Colonic mucosa (tissue), 4 donors: ENCODE results near the gene SHISAL1. TPM values are rescaled to one million over a fixed set of nuclear protein-coding genes. Genes with fewer than 3 reads are reported as not detected.

Experiments used
- DNase-seq: peaks from one replicate; pipeline ENCODE4 v3.0.0-alpha.2; 2020
- H3K27ac ChIP-seq: fragments of 200-600 bp; one replicate; pipeline ENCODE4 v1.8.0; 2021
- H3K27me3 ChIP-seq: fragments of 200-600 bp; one replicate; pipeline ENCODE4 v1.8.0; 2021
- H3K36me3 ChIP-seq: fragments of 200-600 bp; one replicate; pipeline ENCODE4 v1.8.0; 2021
- H3K4me1 ChIP-seq: fragments of 200-600 bp; one replicate; pipeline ENCODE4 v1.8.0; 2021; ENCODE audit warnings: mild to moderate bottlenecking
- H3K4me3 ChIP-seq: fragments of 200-600 bp; one replicate; pipeline ENCODE4 v1.8.0; 2021
- H3K9ac ChIP-seq, 2 donors: one replicate each; pipeline ENCODE4 v1.7.0; 2013; ENCODE audit warnings: control low read depth in 2 of 2, low read depth in 2 of 2, low read length in 2 of 2
- H3K9me3 ChIP-seq: fragments of 200-600 bp; one replicate; pipeline ENCODE4 v1.8.0; 2021
- CTCF ChIP-seq: fragments of 200-600 bp; IDR thresholded peaks from one replicate; pipeline ENCODE4 v1.8.0; 2022; ENCODE audit warnings: antibody characterized with exemption, mild to moderate bottlenecking
- intact Hi-C: fragments of 100-400 bp; cut with DNase I; formaldehyde crosslinking; loops from one replicate; pipeline ENCODE4 v1.14.1; 2022
- total RNA-seq, 2 donors: library from RNA; stranded (reverse); fragmentation: NEBNext Ultra II Directional in 1 of 2; extraction: Animal tissue kit (Norgen Biotek cat#: 25700) in 1 of 2; gene quantifications; one replicate each; pipeline ENCODE4 v1.2.1, GENCODE V29; 2021
- donor health status: healthy.
- donor health status: DM: no; HTN: no; CAD: no.
- donor health status: DM: no; HTN: no; CAD: no.

The SHISAL1 gene
- total RNA-seq, 2 donors from 2014 or later = 0.27 to 6.6 TPM

- Histone ChIP-seq H3K27ac (no peak overlapping the region), H3K9ac (no peak overlapping the region)
These were observed 81.5 kb downstream of the SHISAL1 start for GRCh38 chr22:44231233-44231632.

GRCh38 chr22:44229809-44230208 lies 82.9 kb downstream of the SHISAL1 start:
- no peak overlapping the region for H3K4me3 ChIP-seq

More at GRCh38 chr22:44231233-44231632, 81.5 kb downstream of the SHISAL1 start:
- intact Hi-C loops = no loop called here
- Histone ChIP-seq H3K9me3 (no peaks in the 10 kb centered on the region), H3K27me3 (no peaks in the 10 kb centered on the region), H3K4me1 (no peaks in the 10 kb centered on the region), H3K36me3 (no peaks in the 10 kb centered on the region), H3K4me3 (no peak overlapping the region)
- no peak for TF ChIP-seq CTCF
- no peak for DNase-seq

GRCh38 chr22:44229331-44229730 lies 83.4 kb downstream of the SHISAL1 start:
- no peak for TF ChIP-seq CTCF
- no peak for DNase-seq
- Histone ChIP-seq H3K36me3 (no peaks in the 10 kb centered on the region), H3K4me3 (no peak overlapping the region), H3K9ac (no peak overlapping the region), H3K27me3 (no peaks in the 10 kb centered on the region), H3K4me1 (no peaks in the 10 kb centered on the region), H3K9me3 (no peaks in the 10 kb centered on the region), H3K27ac (no peak overlapping the region)
- intact Hi-C loops = no loop called here

More at GRCh38 chr22:44229809-44230208, 82.9 kb downstream of the SHISAL1 start:
- Histone ChIP-seq H3K4me1 (no peaks in the 10 kb centered on the region), H3K36me3 (no peaks in the 10 kb centered on the region), H3K9ac (no peak overlapping the region), H3K27ac (no peak overlapping the region), H3K9me3 (no peaks in the 10 kb centered on the region), H3K27me3 (no peaks in the 10 kb centered on the region)
- no peak for DNase-seq
- intact Hi-C loops = no loop called here
- no peak for TF ChIP-seq CTCF

GRCh38 chr22:44225812-44226211 lies 86.9 kb downstream of the SHISAL1 start:
- no peak overlapping the region for H3K27ac ChIP-seq
- no peaks in the 10 kb centered on the region for H3K36me3 ChIP-seq
- no peak overlapping the region for H3K9ac ChIP-seq
- H3K27me3 ChIP-seq = no peaks in the 10 kb centered on the region
- no peak for DNase-seq
- H3K4me1 ChIP-seq = no peaks in the 10 kb centered on the region
- H3K9me3 ChIP-seq = no peaks in the 10 kb centered on the region
- intact Hi-C loops = no loop called here
- no peak for TF ChIP-seq CTCF
- H3K4me3 ChIP-seq = no peak overlapping the region

GRCh38 chr22:44225091-44225689 lies 87.6 kb downstream of the SHISAL1 start:
- intact Hi-C loops = no loop called here

More at GRCh38 chr22:44225091-44225689, 87.6 kb downstream of the SHISAL1 start:
- H3K9ac ChIP-seq = no peak overlapping the region
- no peak for DNase-seq
- TF ChIP-seq CTCF = no peak
- H3K9me3 ChIP-seq = no peaks in the 10 kb centered on the region
- H3K4me1 ChIP-seq = no peaks in the 10 kb centered on the region
- no peak overlapping the region for H3K27ac ChIP-seq
- H3K36me3 ChIP-seq = no peaks in the 10 kb centered on the region
- H3K4me3 ChIP-seq = no peak overlapping the region
- no peaks in the 10 kb centered on the region for H3K27me3 ChIP-seq
